H9 (cell line): Measurements from ENCODE around the gene OR10V1. TPM values are rescaled to one million over a fixed set of nuclear protein-coding genes. Genes with fewer than 3 reads are reported as not detected.

Experiments used
- DNase-seq: peaks from one replicate; pipeline ENCODE4 v3.0.0-alpha.2; 2017
- H2AFZ ChIP-seq: one replicate; pipeline ENCODE4 v1.6.1; 2013; ENCODE audit warnings: mild to moderate bottlenecking, low read length, control low read depth, moderate library complexity
- H2AK5ac ChIP-seq: 2 replicates; pipeline ENCODE4 v1.6.1; 2013; ENCODE audit warnings: low read length, control low read depth, mixed read lengths; ENCODE audit not compliant: insufficient read length
- H2BK120ac ChIP-seq: one replicate; pipeline ENCODE4 v1.6.1; 2013; ENCODE audit warnings: low read depth, mild to moderate bottlenecking, low read length, control low read depth, inconsistent platforms; ENCODE audit not compliant: poor library complexity, severe bottlenecking
- H2BK12ac ChIP-seq: 2 replicates; pipeline ENCODE4 v1.6.1; 2013; ENCODE audit warnings: low read length, control low read depth, mixed read lengths, low read depth; ENCODE audit not compliant: insufficient read length
- H2BK15ac ChIP-seq: 2 replicates; pipeline ENCODE4 v1.6.1; 2013; ENCODE audit warnings: low read depth, low read length, control low read depth
- H2BK20ac ChIP-seq: one replicate; pipeline ENCODE4 v1.6.1; 2013; ENCODE audit warnings: low read depth, mild to moderate bottlenecking, low read length, control low read depth, inconsistent platforms; ENCODE audit not compliant: poor library complexity, severe bottlenecking
- H2BK5ac ChIP-seq: 2 replicates; pipeline ENCODE4 v1.6.1; 2013; ENCODE audit warnings: low read length, control low read depth, mixed read lengths; ENCODE audit not compliant: insufficient read length
- H3K14ac ChIP-seq: 2 replicates; pipeline ENCODE4 v1.6.1; 2013; ENCODE audit warnings: low read length, control low read depth; ENCODE audit not compliant: insufficient read depth
- H3K18ac ChIP-seq: 2 replicates; pipeline ENCODE4 v1.6.1; 2013; ENCODE audit warnings: low read depth, mild to moderate bottlenecking, mixed read lengths, low read length, control low read depth; ENCODE audit not compliant: insufficient read length
- H3K23ac ChIP-seq: 2 replicates; pipeline ENCODE4 v1.6.1; 2013; ENCODE audit warnings: low read length, control low read depth, mixed read lengths, low read depth; ENCODE audit not compliant: insufficient read length
- H3K23me2 ChIP-seq: 2 replicates; pipeline ENCODE4 v1.6.1; 2013; ENCODE audit warnings: low read depth, mild to moderate bottlenecking, mixed read lengths, low read length, control low read depth; ENCODE audit not compliant: insufficient read length, poor library complexity, severe bottlenecking
- H3K27ac ChIP-seq: 2 replicates; pipeline ENCODE4 v1.5.1; 2013; ENCODE audit warnings: low read length, control low read depth, mixed read lengths, low read depth; ENCODE audit not compliant: insufficient read length
- H3K27me3 ChIP-seq: 2 replicates; pipeline ENCODE4 v1.6.1; 2013; ENCODE audit warnings: low read length, control low read depth, inconsistent platforms; ENCODE audit not compliant: insufficient read depth
- H3K4ac ChIP-seq: 2 replicates; pipeline ENCODE4 v1.6.1; 2013; ENCODE audit warnings: low read depth, mild to moderate bottlenecking, control low read depth, inconsistent platforms, low read length, moderate library complexity
- H3K4me1 ChIP-seq: 2 replicates; pipeline ENCODE4 v1.6.1; 2013; ENCODE audit warnings: low read length, control low read depth, inconsistent platforms; ENCODE audit not compliant: insufficient read depth
- H3K4me2 ChIP-seq: 2 replicates; pipeline ENCODE4 v1.6.1; 2013; ENCODE audit warnings: low read length, control low read depth, mixed read lengths; ENCODE audit not compliant: insufficient read length, insufficient read depth
- H3K56ac ChIP-seq: 2 replicates; pipeline ENCODE4 v1.6.1; 2013; ENCODE audit warnings: low read depth, mild to moderate bottlenecking, mixed read lengths, low read length, control low read depth; ENCODE audit not compliant: insufficient read length
- H3K79me1 ChIP-seq: 2 replicates; pipeline ENCODE4 v1.6.1; 2013; ENCODE audit warnings: low read depth, mild to moderate bottlenecking, moderate library complexity, low read length, control low read depth, inconsistent platforms; ENCODE audit not compliant: insufficient read depth, poor library complexity, severe bottlenecking
- H3K79me2 ChIP-seq: 2 replicates; pipeline ENCODE4 v1.6.1; 2013; ENCODE audit warnings: low read length, control low read depth, inconsistent platforms; ENCODE audit not compliant: insufficient read depth
- H3K9ac ChIP-seq: 2 replicates; pipeline ENCODE4 v1.6.1; 2013; ENCODE audit warnings: low read length, control low read depth, mixed read lengths; ENCODE audit not compliant: insufficient read length; ENCODE audit errors: extremely low read depth
- H3K9me3 ChIP-seq: one replicate; pipeline ENCODE4 v1.6.1; 2013; ENCODE audit warnings: low read depth, low read length, inconsistent platforms; ENCODE audit not compliant: control insufficient read depth
- H3T11ph ChIP-seq: one replicate; pipeline ENCODE4 v1.6.1; 2013; ENCODE audit warnings: mild to moderate bottlenecking, low read length, control low read depth, inconsistent platforms
- H4K20me1 ChIP-seq: one replicate; pipeline ENCODE4 v1.6.1; 2013; ENCODE audit not compliant: control insufficient read depth, insufficient read length, insufficient read depth
- H4K5ac ChIP-seq: 2 replicates; pipeline ENCODE4 v1.6.1; 2013; ENCODE audit warnings: low read depth, mild to moderate bottlenecking, mixed read lengths, low read length, control low read depth; ENCODE audit not compliant: insufficient read length
- H4K8ac ChIP-seq: replicated peaks from 2 replicates; pipeline ENCODE4 v1.6.1; 2013; ENCODE audit warnings: low read length, control low read depth, mixed read lengths, low read depth; ENCODE audit not compliant: insufficient read length
- H4K91ac ChIP-seq: 2 replicates; pipeline ENCODE4 v1.6.1; 2013; ENCODE audit warnings: low read depth, mild to moderate bottlenecking, moderate library complexity, mixed read lengths, low read length, control low read depth; ENCODE audit not compliant: insufficient read length
- H3K27ac Mint-ChIP-seq, 3 experiments: 2 replicates in 2 of 3; 3 replicates in 1 of 3; pipeline ENCODE4 v1.8.0; 2020 to 2021; ENCODE audit warnings: mixed read lengths in 3 of 3, mild to moderate bottlenecking in 1 of 3, moderate library complexity in 1 of 3
- H3K27me3 Mint-ChIP-seq: 2 replicates; pipeline ENCODE4 v1.8.0; 2021; ENCODE audit warnings: low read depth, mild to moderate bottlenecking, moderate library complexity, mixed read lengths
- H3K36me3 Mint-ChIP-seq, 3 experiments: 2 replicates in 2 of 3; 3 replicates in 1 of 3; pipeline ENCODE4 v1.8.0; 2020 to 2021; ENCODE audit warnings: low read depth in 3 of 3, mixed read lengths in 3 of 3; ENCODE audit not compliant: insufficient read depth in 1 of 3
- H3K4me1 Mint-ChIP-seq, 2 experiments: 2 replicates each; pipeline ENCODE4 v1.8.0; 2020; ENCODE audit warnings: mixed read lengths in 2 of 2
- H3K4me3 Mint-ChIP-seq, 2 experiments: 2 replicates in 1 of 2; 3 replicates in 1 of 2; pipeline ENCODE4 v1.8.0; 2020 to 2021; ENCODE audit warnings: mild to moderate bottlenecking in 2 of 2, mixed read lengths in 2 of 2, moderate library complexity in 1 of 2
- H3K9me3 Mint-ChIP-seq, 2 experiments: 2 replicates in 1 of 2; 3 replicates in 1 of 2; pipeline ENCODE4 v1.8.0; 2020; ENCODE audit warnings: mild to moderate bottlenecking in 2 of 2, mixed read lengths in 2 of 2, moderate library complexity in 1 of 2
- CTCF ChIP-seq: fragments of 200-600 bp; sonication (generic); conservative IDR thresholded peaks from 3 replicates; pipeline ENCODE4 v1.8.0; 2021; ENCODE audit warnings: antibody characterized with exemption, mild to moderate bottlenecking
- total RNA-seq: library from RNA; stranded (reverse); gene quantifications from 2 replicates; pipeline ENCODE4 v1.2.1, GENCODE V29; 2021

Gene OR10V1
- total RNA-seq, 1 experiment from 2014 or later, result not detected

GRCh38 chr11:59698506-59698905, 15.1 kb downstream of the OR10V1 start:
- H2BK120ac ChIP-seq, result no peak overlapping the region
- no peaks in the 10 kb centered on the region for H3K79me2 ChIP-seq
- no peaks in the 10 kb centered on the region for H3K27me3 ChIP-seq
- no peak overlapping the region for H2BK12ac ChIP-seq
- no peak overlapping the region for H3K9ac ChIP-seq
- no peak overlapping the region for H4K5ac ChIP-seq
- Mint-ChIP-seq H3K27me3 (no peaks in the 10 kb centered on the region; the same call in none of the 2 replicates), H3K36me3 (no peaks in the 10 kb centered on the region; a peak in 1 of 7 replicates), H3K27ac (no peak overlapping the region), H3K4me3 (no peak overlapping the region), H3K9me3 (peaks cover 27 to 32% of the 10 kb centered on the region in 2 experiments), H3K4me1 (no peaks in the 10 kb centered on the region)
- no peak overlapping the region for H2BK20ac ChIP-seq
- no peaks in the 10 kb centered on the region for H3K23me2 ChIP-seq
- H3K4ac ChIP-seq, result no peak overlapping the region
- DNase-seq, result no peak
- no peak overlapping the region for H2AK5ac ChIP-seq
- no peak overlapping the region for H2BK15ac ChIP-seq
- H3K23ac ChIP-seq, result no peak overlapping the region
- no peak for TF ChIP-seq CTCF
- H3K18ac ChIP-seq, result no peak overlapping the region
- no peaks in the 10 kb centered on the region for H3K79me1 ChIP-seq
- H3K14ac ChIP-seq, result no peak overlapping the region
- no peak overlapping the region for H3K56ac ChIP-seq
- no peaks in the 10 kb centered on the region for H3K4me1 ChIP-seq
- H2AFZ ChIP-seq, result no peak overlapping the region
- no peak overlapping the region for H2BK5ac ChIP-seq
- no peak overlapping the region for H3T11ph ChIP-seq
- H3K27ac ChIP-seq, result no peak overlapping the region
- no peaks in the 10 kb centered on the region for H3K9me3 ChIP-seq
- H3K4me2 ChIP-seq, result no peak overlapping the region
- no peak overlapping the region for H4K8ac ChIP-seq
- H4K91ac ChIP-seq, result no peak overlapping the region
- no peaks in the 10 kb centered on the region for H4K20me1 ChIP-seq
